Psoas muscle (tissue), 8 donors: Measurements from ENCODE around the gene TYW1B. TPM values are rescaled to one million over a fixed set of nuclear protein-coding genes. Genes with fewer than 3 reads are reported as not detected.
"Not testable (repeated sequence)": the region's sequence is repeated elsewhere in the genome, so short reads cannot be mapped to it uniquely, and the experiment has no call there.

Source experiments
- ATAC-seq, 4 donors: fragments of 200-7000 bp; cut with Tn5 transposase; one replicate each; pipeline ENCODE4 v1.9.1; 2020; ENCODE audit warnings: moderate library complexity in 3 of 4, mild to moderate bottlenecking in 2 of 4
- DNase-seq, 2 donors: peaks; one replicate each; pipeline ENCODE4 v3.0.0-alpha.2; 2020
- H3K27ac ChIP-seq: fragments of 200-600 bp; one replicate; pipeline ENCODE4 v1.8.0; 2022
- H3K27me3 ChIP-seq, 3 donors: fragments of 200-600 bp in 1 of 3; one replicate each; pipeline versions ENCODE4 v1.6.1 to v1.8.0; 2013 to 2022; ENCODE audit warnings: low read length in 2 of 3, mild to moderate bottlenecking in 2 of 3, moderate library complexity in 1 of 3; ENCODE audit not compliant: insufficient read depth in 3 of 3
- H3K36me3 ChIP-seq, 2 donors: fragments of 200-600 bp in 1 of 2; one replicate each; pipeline versions ENCODE4 v1.6.1 to v1.8.0; 2013 to 2022; ENCODE audit warnings: low read depth in 1 of 2, mild to moderate bottlenecking in 1 of 2, moderate library complexity in 1 of 2; ENCODE audit not compliant: insufficient read depth in 1 of 2
- H3K4me1 ChIP-seq: fragments of 200-600 bp; one replicate; pipeline ENCODE4 v1.8.0; 2022
- H3K4me3 ChIP-seq: fragments of 200-600 bp; one replicate; pipeline ENCODE4 v1.8.0; 2022; ENCODE audit warnings: mild to moderate bottlenecking
- H3K9me3 ChIP-seq: fragments of 200-600 bp; one replicate; pipeline ENCODE4 v1.8.0; 2022
- WGBS, 3 donors: extraction: QIAGEN DNeasy Blood & Tissue Kit; methylation state at CpG; one replicate each; pipeline versions ENCODE4 v1.1.6 to v1.1.7; 2013; 5-methylcytosine and 5-hydroxymethylcytosine counted together
- intact Hi-C, 2 donors: fragments of 100-400 bp; cut with DNase I; formaldehyde crosslinking; loops; one replicate each; pipeline versions ENCODE4 v1.11.0 to v1.14.2; 2022
- polyA plus RNA-seq, 3 donors: library from polyadenylated mRNA; stranded (reverse); fragments of 200-250 nt; gene quantifications; one replicate each; pipeline ENCODE4 v1.2.3, GENCODE V29; 2013
- total RNA-seq, 4 donors: library from RNA; stranded (reverse); fragmentation: NEBNext Ultra II Directional in 2 of 4; extraction: Animal tissue kit (Norgen Biotek cat#: 25700) in 2 of 4; gene quantifications; one replicate each; pipeline versions ENCODE4 v1.2.1 to v1.2.4, GENCODE V29; 2021 to 2023
- TF ChIP-seq, protein P1 (sequence below): fragments of 200-600 bp; IDR thresholded peaks from one replicate; pipeline ENCODE4 v1.8.0; 2022; ENCODE audit warnings: antibody characterized with exemption
- donor health status: healthy with polysubstance abuse.
- donor health status: DM: no; HTN: no; CAD: no; lungs with moderate emphysema.
- donor health status: Bipolar disorder and iron deficiency.
- donor health status: healthy.
- donor health status: DM: yes; HTN: yes; CAD: no.
- donor health status: DM: no; HTN: no; CAD: no.
- donor health status: DM: no; HTN: no; CAD: no.
- donor health status: DM: yes; HTN: yes; CAD: no.

TYW1B gene
- total and polyA plus RNA-seq, 7 donors = 1.1 to 6.5 (median 1.9) TPM

DNA sequence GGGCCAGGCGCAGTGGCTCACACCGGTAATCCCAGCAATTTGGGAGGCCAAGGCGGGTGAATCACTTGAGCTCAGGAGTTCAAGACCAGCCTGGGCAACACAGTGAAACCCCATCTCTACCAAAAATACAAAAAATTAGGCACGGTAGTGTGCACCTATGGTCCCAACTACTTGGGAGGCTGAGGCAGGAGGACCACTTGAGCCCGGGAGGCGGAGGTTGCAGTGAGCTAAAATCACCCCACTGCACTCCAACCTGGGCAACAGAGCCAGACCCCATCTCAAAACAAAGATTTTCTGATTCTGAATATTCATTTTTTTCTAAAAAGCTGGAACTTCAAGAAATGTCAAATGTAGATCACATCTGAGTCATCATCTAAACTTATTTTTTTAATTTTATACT is 10.3 kb upstream of the TYW1B start:
- H3K4me3 ChIP-seq, intact Hi-C loops, H3K9me3 ChIP-seq, H3K27ac ChIP-seq, H3K27me3 ChIP-seq, ATAC-seq, H3K4me1 ChIP-seq, DNase-seq: not testable (repeated sequence)
- 95 to 96% (median 96%) methylated on average over 6 of the region's 6 CpGs for WGBS, 3 donors
- peaks cover 0 to 74% of the 10 kb centered on the region in 2 donors for H3K36me3 ChIP-seq

- H3K27ac ChIP-seq, ATAC-seq, H3K27me3 ChIP-seq, H3K4me3 ChIP-seq, H3K9me3 ChIP-seq, DNase-seq, intact Hi-C loops, H3K4me1 ChIP-seq: not testable (repeated sequence)
- 89 to 94% (median 92%) methylated on average over 3 of the region's 3 CpGs for WGBS, 3 donors
- H3K36me3 ChIP-seq = peaks cover 0 to 84% of the 10 kb centered on the region in 2 donors
These were observed 9.3 kb upstream of the TYW1B start for GRCh38 chr7:72837291-72837690.

GRCh38 chr7:72830567-72830966 is 2.6 kb upstream of the TYW1B start:
- not testable (repeated sequence) for H3K9me3 ChIP-seq, DNase-seq, H3K27me3 ChIP-seq, ATAC-seq
- 9 to 20% (median 19%) methylated on average over 4 to 5 of the region's 5 CpGs for WGBS, 3 donors
- Histone ChIP-seq H3K27ac (peak overlapping the region; percentile 98), H3K4me1 (peaks cover 20% of the 10 kb centered on the region), H3K36me3 (peaks cover 2 to 51% of the 10 kb centered on the region in 2 donors), H3K4me3 (peak overlapping the region; percentile 84)
- intact Hi-C loops = loop anchor here in 1 of 2 donors (5.0 kb wide), 1 partner anchor 97 kb away; the partner anchor contains the start of gene POM121

DNA sequence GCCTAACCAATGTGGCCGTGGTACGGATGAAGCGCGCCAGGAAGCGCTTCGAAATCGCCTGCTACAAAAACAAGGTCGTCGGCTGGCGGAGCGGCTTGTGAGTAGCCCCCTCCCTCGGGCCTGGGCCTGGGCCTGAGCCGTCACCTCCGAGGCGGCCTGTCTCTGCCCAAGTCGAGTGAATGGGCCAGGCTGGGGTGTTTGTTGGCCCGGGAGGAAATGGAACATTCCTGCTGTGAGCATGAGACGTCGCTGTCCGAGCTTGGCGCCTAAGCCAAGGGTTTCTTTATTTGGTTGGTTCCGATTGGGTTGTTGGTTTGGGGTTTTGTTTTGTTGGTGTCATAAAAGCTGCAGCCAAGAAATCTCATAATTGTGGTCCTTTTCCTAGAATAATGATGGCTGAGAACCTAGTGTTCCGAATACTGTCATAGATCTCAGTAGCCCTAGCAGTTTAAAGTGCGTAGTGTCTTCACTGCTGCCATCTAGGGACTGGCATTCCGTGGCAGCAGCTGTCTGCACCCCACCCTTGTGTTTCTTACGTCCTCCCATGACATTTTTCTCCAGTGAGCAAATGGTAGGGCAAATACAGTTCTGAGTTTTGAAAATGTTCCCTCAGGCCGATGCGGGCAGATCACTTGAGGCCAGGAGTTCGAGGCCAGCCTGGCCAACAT is 1.8 kb upstream of the TYW1B start:
- not testable (repeated sequence) for H3K27me3 ChIP-seq, H3K9me3 ChIP-seq
- DNase-seq (peak; percentile 53 to 80), ATAC-seq (peak; percentile 69 to 76 (median 74))
- peaks cover 20% of the 10 kb centered on the region for H3K4me1 ChIP-seq
- H3K36me3 ChIP-seq = peaks cover 2 to 46% of the 10 kb centered on the region in 2 donors
- intact Hi-C loops = loop anchor here in 1 of 2 donors (5.0 kb wide), 1 partner anchor 97 kb away; the partner anchor contains the start of gene POM121
- peak overlapping the region; percentile 98 for H3K27ac ChIP-seq
- 0 to 1% (median 0%) methylated on average over 29 of the region's 29 CpGs for WGBS, 3 donors
- peak overlapping the region; percentile 84 for H3K4me3 ChIP-seq

- Histone ChIP-seq H3K4me3 (peak overlapping the region; percentile 84), H3K36me3 (peaks cover 2 to 41% of the 10 kb centered on the region in 2 donors), H3K4me1 (peaks cover 20% of the 10 kb centered on the region), H3K27ac (peak overlapping the region; percentile 98)
- peak; percentile 78 to 84 (median 80) for ATAC-seq
- DNase-seq = peak; percentile 95 to 97
- intact Hi-C loops, H3K9me3 ChIP-seq, H3K27me3 ChIP-seq: not testable (repeated sequence)
- 0% methylated on average over 34 to 36 of the region's 36 CpGs for WGBS, 3 donors
These were observed 1.3 kb upstream of the TYW1B start for GRCh38 chr7:72829291-72829686.

DNA sequence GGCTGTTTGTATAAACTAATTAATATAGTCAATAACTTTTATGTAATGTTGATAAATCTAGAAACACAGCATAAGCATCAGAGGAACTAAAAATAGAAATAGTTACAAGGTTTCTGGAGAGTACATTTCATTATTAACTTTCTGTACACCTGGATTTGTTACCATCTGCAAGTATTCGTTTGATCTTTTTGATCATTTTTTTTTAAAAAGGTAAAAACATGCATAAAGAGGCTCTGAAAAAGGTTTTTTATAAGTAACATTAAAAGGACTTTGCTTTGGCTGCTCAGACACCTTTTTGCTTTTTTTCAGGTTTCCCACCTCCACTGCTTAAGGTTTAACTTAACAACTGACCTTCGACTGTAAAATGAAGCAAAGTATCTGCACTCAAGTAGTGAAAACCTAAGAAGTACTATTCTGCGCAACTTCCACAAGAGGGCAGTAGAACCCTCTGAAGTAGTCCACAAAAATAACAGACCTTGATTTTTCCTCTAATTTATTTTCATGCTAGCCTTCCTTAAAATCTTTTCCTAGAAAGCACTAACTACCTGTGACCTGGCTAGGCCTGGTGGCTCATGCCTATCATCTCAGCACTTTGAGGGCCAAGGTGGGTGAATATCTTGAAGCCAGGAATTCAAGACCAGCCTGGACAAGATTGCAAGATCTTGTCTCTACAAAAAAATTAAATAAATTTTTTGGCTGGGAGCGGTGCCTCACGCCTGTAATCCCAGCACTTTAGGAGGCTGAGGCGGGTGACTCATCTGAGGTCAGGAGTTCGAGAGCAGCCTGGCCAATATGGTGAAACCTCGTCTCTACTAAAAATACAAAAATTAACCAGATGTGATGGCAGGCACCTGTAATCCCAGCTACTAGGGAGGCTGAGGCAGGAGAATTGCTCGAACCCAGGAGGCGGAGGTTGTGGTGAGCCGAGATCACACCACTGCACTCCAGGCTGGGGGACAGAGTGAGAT is 4.0 kb downstream of the TYW1B start:
- TF ChIP-seq, protein P1, sequence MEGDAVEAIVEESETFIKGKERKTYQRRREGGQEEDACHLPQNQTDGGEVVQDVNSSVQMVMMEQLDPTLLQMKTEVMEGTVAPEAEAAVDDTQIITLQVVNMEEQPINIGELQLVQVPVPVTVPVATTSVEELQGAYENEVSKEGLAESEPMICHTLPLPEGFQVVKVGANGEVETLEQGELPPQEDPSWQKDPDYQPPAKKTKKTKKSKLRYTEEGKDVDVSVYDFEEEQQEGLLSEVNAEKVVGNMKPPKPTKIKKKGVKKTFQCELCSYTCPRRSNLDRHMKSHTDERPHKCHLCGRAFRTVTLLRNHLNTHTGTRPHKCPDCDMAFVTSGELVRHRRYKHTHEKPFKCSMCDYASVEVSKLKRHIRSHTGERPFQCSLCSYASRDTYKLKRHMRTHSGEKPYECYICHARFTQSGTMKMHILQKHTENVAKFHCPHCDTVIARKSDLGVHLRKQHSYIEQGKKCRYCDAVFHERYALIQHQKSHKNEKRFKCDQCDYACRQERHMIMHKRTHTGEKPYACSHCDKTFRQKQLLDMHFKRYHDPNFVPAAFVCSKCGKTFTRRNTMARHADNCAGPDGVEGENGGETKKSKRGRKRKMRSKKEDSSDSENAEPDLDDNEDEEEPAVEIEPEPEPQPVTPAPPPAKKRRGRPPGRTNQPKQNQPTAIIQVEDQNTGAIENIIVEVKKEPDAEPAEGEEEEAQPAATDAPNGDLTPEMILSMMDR = peak; percentile 38
- 51 to 58% (median 56%) methylated on average over 10 of the region's 11 CpGs for WGBS, 3 donors
- DNase-seq, H3K4me3 ChIP-seq, H3K27me3 ChIP-seq, H3K9me3 ChIP-seq, H3K27ac ChIP-seq, H3K4me1 ChIP-seq, H3K36me3 ChIP-seq, intact Hi-C loops, ATAC-seq: not testable (repeated sequence)

GRCh38 chr7:72822497-72822896 is 5.5 kb downstream of the TYW1B start:
- H3K27me3 ChIP-seq, intact Hi-C loops, H3K4me1 ChIP-seq, H3K4me3 ChIP-seq, DNase-seq, H3K9me3 ChIP-seq, H3K27ac ChIP-seq, H3K36me3 ChIP-seq: not testable (repeated sequence)
- 76 to 97% (median 84%) methylated on average over 3 of the region's 3 CpGs for WGBS, 3 donors
- ATAC-seq = peak; percentile 15 to 51 (median 42)

GRCh38 chr7:72818663-72819361 is 9.2 kb downstream of the TYW1B start:
- intact Hi-C loops = loop anchor here in 1 of 2 donors (5.0 kb wide), 1 partner anchor 98 kb away; no protein-coding TSS in a partner anchor
- not testable (repeated sequence) for H3K4me1 ChIP-seq, DNase-seq, H3K4me3 ChIP-seq, H3K36me3 ChIP-seq, ATAC-seq, H3K27me3 ChIP-seq, H3K9me3 ChIP-seq, H3K27ac ChIP-seq
- WGBS, 3 donors = 91 to 95% (median 92%) methylated on average over 10 of the region's 10 CpGs

- intact Hi-C loops = loop anchor here in 1 of 2 donors (5.0 kb wide), 1 partner anchor 100 kb away; no protein-coding TSS in a partner anchor
- H3K27ac ChIP-seq, H3K36me3 ChIP-seq, H3K27me3 ChIP-seq, H3K9me3 ChIP-seq, DNase-seq, H3K4me1 ChIP-seq, ATAC-seq, H3K4me3 ChIP-seq: not testable (repeated sequence)
- 100% methylated on average over 1 of the region's 1 CpG for WGBS, 3 donors
These were observed 10.3 kb downstream of the TYW1B start for GRCh38 chr7:72817661-72818060.
